B cell (primary cell): Measurements from ENCODE around the gene GC. TPM values are rescaled to one million over a fixed set of nuclear protein-coding genes. Genes with fewer than 3 reads are reported as not detected.

Experiments
- ATAC-seq: fragments of 200-7000 bp; cut with Tn5 transposase; one replicate; pipeline ENCODE4 v1.10.0; 2021; ENCODE audit warnings: low read depth, mild to moderate bottlenecking, moderate number of reproducible peaks, moderate library complexity
- CTCF ChIA-PET: fragments of 350-600 bp; sonication (Branson Sonifier 250); formaldehyde crosslinking; loops from one replicate; lab custom pipeline; 2021; ENCODE audit warnings: antibody characterized with exemption, inconsistent platforms; lab: Charles Lee
- POLR2A ChIA-PET: fragments of 350-600 bp; sonication (Branson Sonifier 250); formaldehyde crosslinking; loops from one replicate; lab custom pipeline; 2021; ENCODE audit warnings: antibody characterized with exemption; lab: Charles Lee
- DNase-seq: peaks from one replicate; pipeline ENCODE4 v3.0.0; 2013
- H2AFZ ChIP-seq: 2 replicates; pipeline ENCODE4 v1.6.1; 2012; ENCODE audit warnings: mild to moderate bottlenecking, low read depth, low read length; ENCODE audit not compliant: insufficient read depth, poor library complexity, severe bottlenecking
- H3K27ac ChIP-seq, 2 donors: 1 replicate in 1 of 2; 2 replicates in 1 of 2; pipeline ENCODE4 v1.5.1; 2012 to 2013; ENCODE audit warnings: low read length in 2 of 2, mild to moderate bottlenecking in 2 of 2, moderate library complexity in 1 of 2
- H3K27me3 ChIP-seq, 4 experiments: fragments of 200-600 bp in 1 of 4; sonication (generic) in 1 of 4; replicated peaks in 1 of 4; 1 replicate in 2 of 4; 2 replicates in 2 of 4; pipeline versions ENCODE4 v1.6.1 to v1.7.0; 2013 to 2016; ENCODE audit warnings: low read length in 3 of 4, mild to moderate bottlenecking in 2 of 4, mixed read lengths in 1 of 4, moderate library complexity in 1 of 4; ENCODE audit not compliant: insufficient read depth in 4 of 4, control insufficient read depth in 3 of 4; ENCODE audit errors: control extremely low read depth in 1 of 4
- H3K36me3 ChIP-seq, 2 experiments: replicated peaks in 1 of 2; 1 replicate in 1 of 2; 2 replicates in 1 of 2; pipeline versions ENCODE4 v1.6.1 to v1.7.1; 2013; ENCODE audit warnings: low read length in 1 of 2; ENCODE audit not compliant: insufficient read depth in 2 of 2, control insufficient read depth in 1 of 2; ENCODE audit errors: control extremely low read depth in 1 of 2, extremely low read depth in 1 of 2
- H3K4me1 ChIP-seq, 2 donors: fragments of 200-600 bp in 1 of 2; sonication (generic) in 1 of 2; 1 replicate in 1 of 2; 2 replicates in 1 of 2; pipeline versions ENCODE4 v1.5.1 to v1.6.1; 2013 to 2017; ENCODE audit warnings: low read length in 2 of 2; ENCODE audit not compliant: control insufficient read depth in 2 of 2, insufficient read depth in 2 of 2
- H3K4me2 ChIP-seq: replicated peaks from 2 replicates; pipeline ENCODE3; 2012; ENCODE audit warnings: mild to moderate bottlenecking, low read depth, low read length; ENCODE audit not compliant: poor library complexity, severe bottlenecking
- H3K4me3 ChIP-seq, 5 experiments: fragments of 200-600 bp in 1 of 5; sonication (generic) in 1 of 5; 1 replicate in 3 of 5; 2 replicates in 2 of 5; pipeline versions ENCODE4 v1.5.1 to v1.7.0; 2011 to 2016; ENCODE audit warnings: low read length in 4 of 5, mild to moderate bottlenecking in 4 of 5, low read depth in 2 of 5, control low read depth in 1 of 5, moderate library complexity in 1 of 5; ENCODE audit not compliant: insufficient read depth in 1 of 5; ENCODE audit errors: control extremely low read depth in 1 of 5, extremely low read depth in 1 of 5
- H3K79me2 ChIP-seq: fragments of 200-600 bp; sonication (generic); one replicate; pipeline ENCODE4 v1.6.0; 2016; ENCODE audit warnings: low read length; ENCODE audit not compliant: control insufficient read depth, insufficient read depth
- H3K9ac ChIP-seq: fragments of 200-600 bp; sonication (generic); 2 replicates; pipeline ENCODE4 v1.6.1; 2017; ENCODE audit warnings: mild to moderate bottlenecking, low read length, moderate library complexity
- H3K9me3 ChIP-seq, 3 donors: one replicate each; pipeline versions ENCODE4 v1.6.1 to v1.7.1; 2013; ENCODE audit warnings: low read length in 2 of 3; ENCODE audit not compliant: control insufficient read depth in 2 of 3, insufficient read depth in 1 of 3; ENCODE audit errors: control extremely low read depth in 1 of 3
- H4K20me1 ChIP-seq: 2 replicates; pipeline ENCODE4 v1.6.0; 2012; ENCODE audit warnings: mild to moderate bottlenecking, low read length; ENCODE audit not compliant: insufficient read depth, control insufficient read depth, poor library complexity, severe bottlenecking
- H3K27ac Mint-ChIP-seq: one replicate; pipeline ENCODE4 v1.8.0; 2021; ENCODE audit warnings: mixed read lengths
- H3K27me3 Mint-ChIP-seq: one replicate; pipeline ENCODE4 v1.8.0; 2021; ENCODE audit warnings: mixed read lengths
- H3K4me1 Mint-ChIP-seq: one replicate; pipeline ENCODE4 v1.8.0; 2021; ENCODE audit warnings: mixed read lengths
- H3K4me3 Mint-ChIP-seq: one replicate; pipeline ENCODE4 v1.8.0; 2021; ENCODE audit warnings: mixed read lengths
- H3K9me3 Mint-ChIP-seq: one replicate; pipeline ENCODE4 v1.8.0; 2022; ENCODE audit warnings: mixed read lengths; ENCODE audit not compliant: insufficient read depth
- CTCF ChIP-seq: fragments of 200-600 bp; IDR thresholded peaks from one replicate; pipeline ENCODE4 v1.8.0; 2022; ENCODE audit warnings: antibody characterized with exemption, mild to moderate bottlenecking
- EZH2 ChIP-seq: IDR thresholded peaks from 2 replicates; pipeline ENCODE4 v1.6.1; 2012; ENCODE audit warnings: borderline replicate concordance, low read depth, mild to moderate bottlenecking, moderate library complexity, low read length; ENCODE audit not compliant: insufficient read depth, poor library complexity, severe bottlenecking
- WGBS: methylation state at CpG from one replicate; pipeline ENCODE4 v1.1.5; 2013; ENCODE audit warnings: missing lambda C conversion rate; ENCODE audit not compliant: insufficient coverage; 5-methylcytosine and 5-hydroxymethylcytosine counted together
- intact Hi-C: fragments of 100-400 bp; cut with micrococcal nuclease; formaldehyde crosslinking; loops from one replicate; pipeline ENCODE4 v1.10.0; 2022
- polyA plus RNA-seq: library from polyadenylated mRNA; depleted of rRNA; stranded (reverse); fragments of >200 nt; gene quantifications from 2 replicates; pipeline ENCODE4 v1.2.3, GENCODE V29; 2012
- total RNA-seq, 2 donors: library from RNA; stranded (reverse); fragments of 120-200 nt in 1 of 2; gene quantifications; 1 replicate in 1 of 2; 2 replicates in 1 of 2; pipeline versions ENCODE4 v1.2.3 to v1.2.4, GENCODE V29; 2013 to 2022

GC gene
- total and polyA plus RNA-seq, 2 donors (not counting 1 experiment from before 2014, with no cell fraction given) = not detected

- H3K4me1 ChIP-seq = no peaks in the 10 kb centered on the region
- H2AFZ ChIP-seq = no peak overlapping the region
- no peaks in the 10 kb centered on the region for H3K9me3 Mint-ChIP-seq
- H3K4me1 Mint-ChIP-seq = no peaks in the 10 kb centered on the region
- no peak overlapping the region for H3K4me3 Mint-ChIP-seq
- H3K79me2 ChIP-seq = no peaks in the 10 kb centered on the region
- H3K27ac Mint-ChIP-seq = no peak overlapping the region
- H3K36me3 ChIP-seq = no peaks in the 10 kb centered on the region
- no peaks in the 10 kb centered on the region for H4K20me1 ChIP-seq
- no peak for TF ChIP-seq EZH2
- TF ChIP-seq CTCF = no peak
- H3K4me3 ChIP-seq = no peak overlapping the region
- H3K27ac ChIP-seq = no peak overlapping the region
- H3K27me3 Mint-ChIP-seq = peaks cover 16% of the 10 kb centered on the region
- ChIA-PET POLR2A (no interaction called here), CTCF (no interaction called here)
- DNase-seq (no peak), ATAC-seq (no peak)
- no CpG with 5 or more reads among the region's 2 CpGs for WGBS
- H3K27me3 ChIP-seq = peaks cover 0 to 6% (median 0%) of the 10 kb centered on the region in 4 experiments
- H3K9ac ChIP-seq = no peak overlapping the region
- no peaks in the 10 kb centered on the region for H3K9me3 ChIP-seq
- H3K4me2 ChIP-seq = no peak overlapping the region
- intact Hi-C loops = no loop called here
These were observed 54.0 kb downstream of the GC start for GRCh38 chr4:71729856-71730255.

GRCh38 chr4:71713611-71714203 lies 70.2 kb downstream of the GC start:
- peak; percentile 25 for DNase-seq
- intact Hi-C loops = no loop called here
- Histone ChIP-seq H3K4me3 (no peak overlapping the region), H4K20me1 (no peaks in the 10 kb centered on the region), H3K9ac (no peak overlapping the region), H3K27ac (no peak overlapping the region), H3K27me3 (no peaks in the 10 kb centered on the region), H3K4me1 (no peaks in the 10 kb centered on the region), H3K79me2 (no peaks in the 10 kb centered on the region), H3K4me2 (no peak overlapping the region), H2AFZ (no peak overlapping the region), H3K9me3 (no peaks in the 10 kb centered on the region), H3K36me3 (no peaks in the 10 kb centered on the region)
- TF ChIP-seq EZH2 = no peak
- TF ChIP-seq CTCF = peak; percentile 68
- WGBS = no CpG with 5 or more reads among the region's 1 CpG
- ChIA-PET POLR2A (no interaction called here), CTCF (interaction anchor here (1.4 kb wide), 1 partner anchor 1112 kb away, joined by 3 read pairs; no protein-coding TSS in a partner anchor)
- Mint-ChIP-seq H3K9me3 (no peaks in the 10 kb centered on the region), H3K4me3 (no peak overlapping the region), H3K27me3 (peaks cover 6% of the 10 kb centered on the region), H3K27ac (no peak overlapping the region), H3K4me1 (no peaks in the 10 kb centered on the region)
- ATAC-seq = no peak
